GM23338 (cell line): Measurements from ENCODE around the gene ERH. TPM values are rescaled to one million over a fixed set of nuclear protein-coding genes. Genes with fewer than 3 reads are reported as not detected.

Source experiments
- ATAC-seq: fragments of 200-7000 bp; cut with Tn5 transposase; 3 replicates; pipeline ENCODE4 v1.9.1; 2020
- DNase-seq: peaks from one replicate; pipeline ENCODE4 v3.0.0-alpha.2; 2015; ENCODE audit warnings: low spot score
- H2AFZ ChIP-seq: fragments of 200-600 bp; sonication (generic); 2 replicates; pipeline ENCODE4 v1.8.0; 2016; ENCODE audit warnings: antibody characterized with exemption, mild to moderate bottlenecking, moderate library complexity
- H3F3A ChIP-seq: fragments of 200-600 bp; sonication (generic); replicated peaks from 2 replicates; pipeline ENCODE4 v1.8.0; 2017; ENCODE audit warnings: antibody characterized with exemption, mixed run types, low read depth
- H3K27ac ChIP-seq: fragments of 200-600 bp; sonication (generic); 2 replicates; pipeline ENCODE4 v1.6.1; 2016; ENCODE audit warnings: low read depth
- H3K27me3 ChIP-seq: fragments of 200-600 bp; sonication (generic); 2 replicates; pipeline ENCODE4 v1.8.0; 2016; ENCODE audit warnings: mild to moderate bottlenecking, mixed run types, moderate library complexity; ENCODE audit not compliant: insufficient read depth
- H3K36me3 ChIP-seq: fragments of 200-600 bp; sonication (generic); 2 replicates; pipeline ENCODE4 v1.8.0; 2016; ENCODE audit warnings: mild to moderate bottlenecking; ENCODE audit not compliant: insufficient read depth
- H3K4me1 ChIP-seq: fragments of 200-600 bp; sonication (generic); 2 replicates; pipeline ENCODE4 v1.8.0; 2016; ENCODE audit warnings: mild to moderate bottlenecking, moderate library complexity; ENCODE audit not compliant: insufficient read depth
- H3K4me2 ChIP-seq: fragments of 200-600 bp; sonication (generic); 2 replicates; pipeline ENCODE4 v1.7.1; 2017; ENCODE audit warnings: mixed run types
- H3K4me3 ChIP-seq: fragments of 200-600 bp; sonication (generic); 2 replicates; pipeline ENCODE4 v1.6.1; 2016; ENCODE audit warnings: mixed run types
- H3K79me2 ChIP-seq: fragments of 200-600 bp; sonication (generic); replicated peaks from 2 replicates; pipeline ENCODE4 v1.8.0; 2017; ENCODE audit warnings: mild to moderate bottlenecking; ENCODE audit not compliant: insufficient read depth
- H3K9me2 ChIP-seq: fragments of 200-600 bp; sonication (generic); 2 replicates; pipeline ENCODE4 v1.8.0; 2017; ENCODE audit not compliant: insufficient read depth
- H4K20me1 ChIP-seq: fragments of 200-600 bp; sonication (generic); replicated peaks from 2 replicates; pipeline ENCODE4 v1.8.0; 2017; ENCODE audit warnings: mild to moderate bottlenecking; ENCODE audit not compliant: insufficient read depth
- H3K27ac Mint-ChIP-seq: 2 replicates; pipeline ENCODE4 v1.8.0; 2020; ENCODE audit warnings: inconsistent platforms, mild to moderate bottlenecking, moderate library complexity, mixed read lengths
- H3K27me3 Mint-ChIP-seq: 3 replicates; pipeline ENCODE4 v1.8.0; 2022; ENCODE audit warnings: low read depth, mild to moderate bottlenecking, moderate library complexity, mixed read lengths, inconsistent platforms; ENCODE audit not compliant: insufficient read depth, poor library complexity
- H3K36me3 Mint-ChIP-seq: 3 replicates; pipeline ENCODE4 v1.8.0; 2021; ENCODE audit warnings: low read depth, mild to moderate bottlenecking, inconsistent platforms, moderate library complexity, mixed read lengths
- H3K4me1 Mint-ChIP-seq: 3 replicates; pipeline ENCODE4 v1.8.0; 2020; ENCODE audit warnings: mild to moderate bottlenecking, inconsistent platforms, mixed read lengths
- H3K4me3 Mint-ChIP-seq: 3 replicates; pipeline ENCODE4 v1.8.0; 2021; ENCODE audit warnings: moderate library complexity, mild to moderate bottlenecking, inconsistent platforms, mixed read lengths
- H3K9me3 Mint-ChIP-seq: 3 replicates; pipeline ENCODE4 v1.8.0; 2020; ENCODE audit warnings: moderate library complexity, mild to moderate bottlenecking, inconsistent platforms, mixed read lengths
- CREB1 ChIP-seq: fragments of 250-450 bp; sonication (Bioruptor Pico); IDR thresholded peaks from 2 replicates; pipeline ENCODE4 v1.5.0; 2020; ENCODE audit warnings: low read depth, mild to moderate bottlenecking, moderate library complexity
- EZH2 ChIP-seq: fragments of 200-600 bp; sonication (generic); IDR thresholded peaks from one replicate; pipeline ENCODE4 v1.8.0; 2017; ENCODE audit warnings: antibody characterized with exemption, mild to moderate bottlenecking, low read depth; ENCODE audit not compliant: unreplicated experiment
- EZH2phosphoT487 ChIP-seq: fragments of 200-600 bp; sonication (generic); IDR thresholded peaks from one replicate; pipeline ENCODE4 v1.8.1; 2018; ENCODE audit warnings: antibody characterized with exemption; ENCODE audit not compliant: unreplicated experiment
- JUNB ChIP-seq: IDR thresholded peaks from one replicate; pipeline ENCODE4 v1.6.1; 2016; ENCODE audit warnings: antibody characterized with exemption; ENCODE audit not compliant: unreplicated experiment
- NANOG ChIP-seq: IDR thresholded peaks from 2 replicates; pipeline ENCODE4 v1.6.1; 2016; ENCODE audit warnings: antibody characterized with exemption, borderline replicate concordance
- POLR2AphosphoS5 ChIP-seq: IDR thresholded peaks from 2 replicates; pipeline ENCODE4 v1.6.1; 2016; ENCODE audit warnings: antibody characterized with exemption, low read depth
- STAT1 ChIP-seq: IDR thresholded peaks from one replicate; pipeline ENCODE4 v1.6.1; 2016; ENCODE audit warnings: antibody characterized with exemption; ENCODE audit not compliant: unreplicated experiment
- ZNF114 ChIP-seq: fragments of 250-450 bp; sonication (Bioruptor Pico); IDR thresholded peaks from 2 replicates; pipeline ENCODE4 v1.5.0; 2020; ENCODE audit warnings: mild to moderate bottlenecking, moderate library complexity
- ZNF331 ChIP-seq: fragments of 250-450 bp; sonication (Bioruptor Pico); IDR thresholded peaks from 2 replicates; pipeline ENCODE4 v1.5.0; 2020; ENCODE audit warnings: low read depth, mild to moderate bottlenecking, moderate library complexity
- polyA plus RNA-seq: library from polyadenylated mRNA; unstranded; fragments of >200 nt; fragmentation: Nextera tagmentation; extraction: Ambion mirVana; gene quantifications from 2 replicates; pipeline ENCODE4 v1.2.1, GENCODE V29; 2016
- total RNA-seq: library from RNA; depleted of rRNA; stranded (reverse); fragments of >200 nt; shearing (Covaris generic); gene quantifications from 2 replicates; pipeline ENCODE4 v1.2.3, GENCODE V29; 2014
- TF ChIP-seq, protein P1 (sequence below): fragments of 250-450 bp; sonication (Bioruptor Pico); IDR thresholded peaks from 2 replicates; pipeline ENCODE4 v1.5.0; 2020; ENCODE audit warnings: mild to moderate bottlenecking, moderate library complexity
- TF ChIP-seq, protein P2 (sequence below): IDR thresholded peaks from 2 replicates; pipeline ENCODE4 v1.6.1; 2016; ENCODE audit warnings: antibody characterized with exemption
- TF ChIP-seq, protein P3 (sequence below), 2 experiments: fragments of 200-600 bp in 1 of 2; sonication (generic) in 1 of 2; conservative IDR thresholded peaks; 2 replicates each; pipeline versions ENCODE4 v1.5.1 to v1.6.1; 2016 to 2017; ENCODE audit warnings: antibody characterized with exemption in 2 of 2, low read depth in 2 of 2, mild to moderate bottlenecking in 2 of 2, moderate library complexity in 1 of 2

ERH gene
- total and polyA plus RNA-seq, 2 experiments from 2014 or later = 188 to 545 TPM

DNA sequence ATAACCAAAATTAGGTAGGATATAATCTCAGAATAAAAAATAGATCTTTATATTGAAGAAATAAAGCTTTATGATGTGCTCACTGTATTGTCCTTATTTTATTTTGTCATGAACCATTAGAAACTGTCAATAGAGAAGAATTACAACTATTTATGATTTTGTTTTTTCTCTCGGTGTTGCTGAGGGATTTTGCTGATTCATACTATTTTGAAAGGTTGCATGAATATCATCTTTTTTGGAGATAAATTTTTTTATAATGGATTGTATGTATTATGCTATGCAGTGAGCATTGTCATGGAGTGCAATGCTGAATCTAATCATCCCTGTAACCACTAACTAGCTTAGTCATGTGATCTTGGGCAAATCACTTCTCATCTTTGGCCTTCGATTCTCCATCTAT lies 15.4 kb upstream of the ERH start:
- H3K27me3 ChIP-seq = no peaks in the 10 kb centered on the region
- H4K20me1 ChIP-seq = peaks cover 13% of the 10 kb centered on the region

More for the DNA sequence above, 15.4 kb upstream of the ERH start:
- Mint-ChIP-seq H3K4me1 (peaks cover 3% of the 10 kb centered on the region; the same call in 2 of the 3 replicates), H3K4me3 (no peak overlapping the region), H3K9me3 (peaks cover 11% of the 10 kb centered on the region; the same call in 2 of the 3 replicates), H3K27me3 (no peaks in the 10 kb centered on the region), H3K36me3 (peaks cover 12% of the 10 kb centered on the region; the same call in 2 of the 3 replicates), H3K27ac (no peak overlapping the region)
- no peak overlapping the region for H3K27ac ChIP-seq
- no peaks in the 10 kb centered on the region for H3K36me3 ChIP-seq
- no peak for ATAC-seq
- no peaks in the 10 kb centered on the region for H3K9me2 ChIP-seq
- H3K4me1 ChIP-seq = no peaks in the 10 kb centered on the region
- TF ChIP-seq STAT1 (no peak), POLR2AphosphoS5 (no peak), EZH2 (no peak), EZH2phosphoT487 (no peak), JUNB (no peak), CREB1 (no peak), ZNF114 (CRISPR knock-in tag) (no peak), ZNF331 (CRISPR knock-in tag) (no peak), NANOG (no peak)
- TF ChIP-seq, protein P1, sequence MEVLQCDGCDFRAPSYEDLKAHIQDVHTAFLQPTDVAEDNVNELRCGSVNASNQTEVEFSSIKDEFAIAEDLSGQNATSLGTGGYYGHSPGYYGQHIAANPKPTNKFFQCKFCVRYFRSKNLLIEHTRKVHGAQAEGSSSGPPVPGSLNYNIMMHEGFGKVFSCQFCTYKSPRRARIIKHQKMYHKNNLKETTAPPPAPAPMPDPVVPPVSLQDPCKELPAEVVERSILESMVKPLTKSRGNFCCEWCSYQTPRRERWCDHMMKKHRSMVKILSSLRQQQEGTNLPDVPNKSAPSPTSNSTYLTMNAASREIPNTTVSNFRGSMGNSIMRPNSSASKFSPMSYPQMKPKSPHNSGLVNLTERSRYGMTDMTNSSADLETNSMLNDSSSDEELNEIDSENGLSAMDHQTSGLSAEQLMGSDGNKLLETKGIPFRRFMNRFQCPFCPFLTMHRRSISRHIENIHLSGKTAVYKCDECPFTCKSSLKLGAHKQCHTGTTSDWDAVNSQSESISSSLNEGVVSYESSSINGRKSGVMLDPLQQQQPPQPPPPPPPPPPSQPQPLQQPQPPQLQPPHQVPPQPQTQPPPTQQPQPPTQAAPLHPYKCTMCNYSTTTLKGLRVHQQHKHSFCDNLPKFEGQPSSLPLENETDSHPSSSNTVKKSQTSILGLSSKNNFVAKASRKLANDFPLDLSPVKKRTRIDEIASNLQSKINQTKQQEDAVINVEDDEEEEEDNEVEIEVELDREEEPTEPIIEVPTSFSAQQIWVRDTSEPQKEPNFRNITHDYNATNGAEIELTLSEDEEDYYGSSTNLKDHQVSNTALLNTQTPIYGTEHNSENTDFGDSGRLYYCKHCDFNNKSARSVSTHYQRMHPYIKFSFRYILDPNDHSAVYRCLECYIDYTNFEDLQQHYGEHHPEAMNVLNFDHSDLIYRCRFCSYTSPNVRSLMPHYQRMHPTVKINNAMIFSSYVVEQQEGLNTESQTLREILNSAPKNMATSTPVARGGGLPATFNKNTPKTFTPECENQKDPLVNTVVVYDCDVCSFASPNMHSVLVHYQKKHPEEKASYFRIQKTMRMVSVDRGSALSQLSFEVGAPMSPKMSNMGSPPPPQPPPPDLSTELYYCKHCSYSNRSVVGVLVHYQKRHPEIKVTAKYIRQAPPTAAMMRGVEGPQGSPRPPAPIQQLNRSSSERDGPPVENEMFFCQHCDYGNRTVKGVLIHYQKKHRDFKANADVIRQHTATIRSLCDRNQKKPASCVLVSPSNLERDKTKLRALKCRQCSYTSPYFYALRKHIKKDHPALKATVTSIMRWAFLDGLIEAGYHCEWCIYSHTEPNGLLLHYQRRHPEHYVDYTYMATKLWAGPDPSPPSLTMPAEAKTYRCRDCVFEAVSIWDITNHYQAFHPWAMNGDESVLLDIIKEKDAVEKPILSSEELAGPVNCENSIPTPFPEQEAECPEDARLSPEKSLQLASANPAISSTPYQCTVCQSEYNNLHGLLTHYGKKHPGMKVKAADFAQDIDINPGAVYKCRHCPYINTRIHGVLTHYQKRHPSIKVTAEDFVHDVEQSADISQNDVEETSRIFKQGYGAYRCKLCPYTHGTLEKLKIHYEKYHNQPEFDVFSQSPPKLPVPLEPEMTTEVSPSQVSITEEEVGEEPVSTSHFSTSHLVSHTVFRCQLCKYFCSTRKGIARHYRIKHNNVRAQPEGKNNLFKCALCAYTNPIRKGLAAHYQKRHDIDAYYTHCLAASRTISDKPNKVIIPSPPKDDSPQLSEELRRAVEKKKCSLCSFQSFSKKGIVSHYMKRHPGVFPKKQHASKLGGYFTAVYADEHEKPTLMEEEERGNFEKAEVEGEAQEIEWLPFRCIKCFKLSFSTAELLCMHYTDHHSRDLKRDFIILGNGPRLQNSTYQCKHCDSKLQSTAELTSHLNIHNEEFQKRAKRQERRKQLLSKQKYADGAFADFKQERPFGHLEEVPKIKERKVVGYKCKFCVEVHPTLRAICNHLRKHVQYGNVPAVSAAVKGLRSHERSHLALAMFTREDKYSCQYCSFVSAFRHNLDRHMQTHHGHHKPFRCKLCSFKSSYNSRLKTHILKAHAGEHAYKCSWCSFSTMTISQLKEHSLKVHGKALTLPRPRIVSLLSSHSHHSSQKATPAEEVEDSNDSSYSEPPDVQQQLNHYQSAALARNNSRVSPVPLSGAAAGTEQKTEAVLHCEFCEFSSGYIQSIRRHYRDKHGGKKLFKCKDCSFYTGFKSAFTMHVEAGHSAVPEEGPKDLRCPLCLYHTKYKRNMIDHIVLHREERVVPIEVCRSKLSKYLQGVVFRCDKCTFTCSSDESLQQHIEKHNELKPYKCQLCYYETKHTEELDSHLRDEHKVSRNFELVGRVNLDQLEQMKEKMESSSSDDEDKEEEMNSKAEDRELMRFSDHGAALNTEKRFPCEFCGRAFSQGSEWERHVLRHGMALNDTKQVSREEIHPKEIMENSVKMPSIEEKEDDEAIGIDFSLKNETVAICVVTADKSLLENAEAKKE = no peak
- TF ChIP-seq, protein P2, sequence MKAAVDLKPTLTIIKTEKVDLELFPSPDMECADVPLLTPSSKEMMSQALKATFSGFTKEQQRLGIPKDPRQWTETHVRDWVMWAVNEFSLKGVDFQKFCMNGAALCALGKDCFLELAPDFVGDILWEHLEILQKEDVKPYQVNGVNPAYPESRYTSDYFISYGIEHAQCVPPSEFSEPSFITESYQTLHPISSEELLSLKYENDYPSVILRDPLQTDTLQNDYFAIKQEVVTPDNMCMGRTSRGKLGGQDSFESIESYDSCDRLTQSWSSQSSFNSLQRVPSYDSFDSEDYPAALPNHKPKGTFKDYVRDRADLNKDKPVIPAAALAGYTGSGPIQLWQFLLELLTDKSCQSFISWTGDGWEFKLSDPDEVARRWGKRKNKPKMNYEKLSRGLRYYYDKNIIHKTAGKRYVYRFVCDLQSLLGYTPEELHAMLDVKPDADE = no peak
- TF ChIP-seq, protein P3, sequence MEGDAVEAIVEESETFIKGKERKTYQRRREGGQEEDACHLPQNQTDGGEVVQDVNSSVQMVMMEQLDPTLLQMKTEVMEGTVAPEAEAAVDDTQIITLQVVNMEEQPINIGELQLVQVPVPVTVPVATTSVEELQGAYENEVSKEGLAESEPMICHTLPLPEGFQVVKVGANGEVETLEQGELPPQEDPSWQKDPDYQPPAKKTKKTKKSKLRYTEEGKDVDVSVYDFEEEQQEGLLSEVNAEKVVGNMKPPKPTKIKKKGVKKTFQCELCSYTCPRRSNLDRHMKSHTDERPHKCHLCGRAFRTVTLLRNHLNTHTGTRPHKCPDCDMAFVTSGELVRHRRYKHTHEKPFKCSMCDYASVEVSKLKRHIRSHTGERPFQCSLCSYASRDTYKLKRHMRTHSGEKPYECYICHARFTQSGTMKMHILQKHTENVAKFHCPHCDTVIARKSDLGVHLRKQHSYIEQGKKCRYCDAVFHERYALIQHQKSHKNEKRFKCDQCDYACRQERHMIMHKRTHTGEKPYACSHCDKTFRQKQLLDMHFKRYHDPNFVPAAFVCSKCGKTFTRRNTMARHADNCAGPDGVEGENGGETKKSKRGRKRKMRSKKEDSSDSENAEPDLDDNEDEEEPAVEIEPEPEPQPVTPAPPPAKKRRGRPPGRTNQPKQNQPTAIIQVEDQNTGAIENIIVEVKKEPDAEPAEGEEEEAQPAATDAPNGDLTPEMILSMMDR (conservative IDR thresholded peaks at IDR 0.05; ENCODE audit: low read depth in 2 of 2) = no peak
- H3F3A ChIP-seq = no peaks in the 10 kb centered on the region
- H3K79me2 ChIP-seq = peaks cover 76% of the 10 kb centered on the region
- H2AFZ ChIP-seq = no peak overlapping the region
- H3K4me2 ChIP-seq = no peak overlapping the region
- DNase-seq = no peak
- no peak overlapping the region for H3K4me3 ChIP-seq
